Measurements from ENCODE around the gene CAPN5. TPM values are rescaled to one million over a fixed set of nuclear protein-coding genes. Genes with fewer than 3 reads are reported as not detected.

CAPN5 gene
- total RNA-seq, 2 donors from 2014 or later, result 0.89 to 2.5 TPM

GRCh38 chr11:77124488-77124887, 57.7 kb downstream of the CAPN5 start:
- ATAC-seq (no peak), DNase-seq (ENCODE audit: low spot score in 2 of 2) (no peak)
- Mint-ChIP-seq H3K9me3 (no peaks in the 10 kb centered on the region), H3K27ac (peak overlapping the region in 1 of 2 donors; percentile 2), H3K36me3 (no peaks in the 10 kb centered on the region)

GRCh38 chr11:77125191-77125590, 58.4 kb downstream of the CAPN5 start:
- no peak for ATAC-seq
- no peak overlapping the region for H3K27ac Mint-ChIP-seq
- no peak for DNase-seq (ENCODE audit: low spot score in 2 of 2)
- H3K9me3 Mint-ChIP-seq, result no peaks in the 10 kb centered on the region
- no peaks in the 10 kb centered on the region for H3K36me3 Mint-ChIP-seq

GRCh38 chr11:77125695-77126094, 58.9 kb downstream of the CAPN5 start:
- DNase-seq (ENCODE audit: low spot score in 2 of 2), result no peak
- Mint-ChIP-seq H3K9me3 (no peaks in the 10 kb centered on the region), H3K27ac (no peak overlapping the region), H3K36me3 (no peaks in the 10 kb centered on the region)
- ATAC-seq, result no peak

- no peak for DNase-seq (ENCODE audit: low spot score in 2 of 2)
- no peaks in the 10 kb centered on the region for H3K9me3 Mint-ChIP-seq
- H3K36me3 Mint-ChIP-seq, result no peaks in the 10 kb centered on the region
- H3K27ac Mint-ChIP-seq, result no peak overlapping the region
- no peak for ATAC-seq
Measured at GRCh38 chr11:77126156-77126775, 59.5 kb downstream of the CAPN5 start.

- DNase-seq (ENCODE audit: low spot score in 2 of 2), result no peak
- Mint-ChIP-seq H3K9me3 (no peaks in the 10 kb centered on the region), H3K27ac (no peak overlapping the region), H3K36me3 (no peaks in the 10 kb centered on the region)
- ATAC-seq, result peak; percentile 12 to 51
Measured at GRCh38 chr11:77126861-77127234, 60.1 kb downstream of the CAPN5 start.

GRCh38 chr11:77127235-77127911, 60.6 kb downstream of the CAPN5 start:
- Mint-ChIP-seq H3K27ac (no peak overlapping the region), H3K36me3 (no peaks in the 10 kb centered on the region)

GRCh38 chr11:77127920-77128691, 61.3 kb downstream of the CAPN5 start, which contains the start of gene MYO7A:
TSS of gene MYO7A (plus strand) at chr11:77128246. CDS start at chr11:77130635, 2,389 bp downstream.
- no peak for ATAC-seq
- Mint-ChIP-seq H3K36me3 (no peaks in the 10 kb centered on the region), H3K9me3 (no peaks in the 10 kb centered on the region), H3K27ac (no peak within 1 kb of the TSS)
- DNase-seq (ENCODE audit: low spot score in 2 of 2), result no peak

More at GRCh38 chr11:77127235-77127911, 60.6 kb downstream of the CAPN5 start:
- DNase-seq (ENCODE audit: low spot score in 2 of 2) (peak; percentile 68 to 74), ATAC-seq (peak; percentile 84 to 87)
- H3K9me3 Mint-ChIP-seq, result no peaks in the 10 kb centered on the region

- Mint-ChIP-seq H3K9me3 (no peaks in the 10 kb centered on the region), H3K27ac (peak overlapping the region in 1 of 2 donors; percentile 18), H3K36me3 (no peaks in the 10 kb centered on the region)
- ATAC-seq (no peak), DNase-seq (ENCODE audit: low spot score in 2 of 2) (no peak)
Measured at GRCh38 chr11:77129069-77129841, 62.5 kb downstream of the CAPN5 start.

- no peaks in the 10 kb centered on the region for H3K36me3 Mint-ChIP-seq
- no peak for ATAC-seq
Measured at GRCh38 chr11:77129842-77130756, 63.3 kb downstream of the CAPN5 start.

GRCh38 chr11:77130763-77131513, 64.2 kb downstream of the CAPN5 start:
- DNase-seq (ENCODE audit: low spot score in 2 of 2) (no peak), ATAC-seq (no peak)
- peak overlapping the region in 1 of 2 donors; percentile 46 for H3K27ac Mint-ChIP-seq
- H3K36me3 Mint-ChIP-seq, result no peaks in the 10 kb centered on the region
- no peaks in the 10 kb centered on the region for H3K9me3 Mint-ChIP-seq

More at GRCh38 chr11:77129842-77130756, 63.3 kb downstream of the CAPN5 start:
- peak overlapping the region in 1 of 2 donors; percentile 18 for H3K27ac Mint-ChIP-seq
- H3K9me3 Mint-ChIP-seq, result no peaks in the 10 kb centered on the region
- DNase-seq (ENCODE audit: low spot score in 2 of 2), result no peak

GRCh38 chr11:77131560-77131959, 64.8 kb downstream of the CAPN5 start:
- Mint-ChIP-seq H3K27ac (no peak overlapping the region), H3K9me3 (no peaks in the 10 kb centered on the region), H3K36me3 (no peaks in the 10 kb centered on the region)
- ATAC-seq (no peak), DNase-seq (ENCODE audit: low spot score in 2 of 2) (no peak)

- no peak overlapping the region for H3K27ac Mint-ChIP-seq
- H3K9me3 Mint-ChIP-seq, result no peaks in the 10 kb centered on the region
- H3K36me3 Mint-ChIP-seq, result no peaks in the 10 kb centered on the region
- no peak for DNase-seq (ENCODE audit: low spot score in 2 of 2)
- peak in 1 of 2 donors; percentile 52 for ATAC-seq
Measured at GRCh38 chr11:77135069-77135468, 68.3 kb downstream of the CAPN5 start.

- DNase-seq (ENCODE audit: low spot score in 2 of 2), result peak in 1 of 2 donors; percentile 26
- peak; percentile 47 to 76 for ATAC-seq
- Mint-ChIP-seq H3K9me3 (no peaks in the 10 kb centered on the region), H3K27ac (no peak overlapping the region), H3K36me3 (no peaks in the 10 kb centered on the region)
Measured at GRCh38 chr11:77136074-77136473, 69.3 kb downstream of the CAPN5 start.

GRCh38 chr11:77136784-77137420, 70.1 kb downstream of the CAPN5 start:
- ATAC-seq (no peak), DNase-seq (ENCODE audit: low spot score in 2 of 2) (no peak)
- Mint-ChIP-seq H3K27ac (no peak overlapping the region), H3K9me3 (no peaks in the 10 kb centered on the region), H3K36me3 (no peaks in the 10 kb centered on the region)

- ATAC-seq (no peak), DNase-seq (ENCODE audit: low spot score in 2 of 2) (no peak)
- H3K27ac Mint-ChIP-seq, result no peak overlapping the region
Measured at GRCh38 chr11:77137421-77137820, 70.7 kb downstream of the CAPN5 start.

More at GRCh38 chr11:77137421-77137820, 70.7 kb downstream of the CAPN5 start:
- no peaks in the 10 kb centered on the region for H3K9me3 Mint-ChIP-seq
- no peaks in the 10 kb centered on the region for H3K36me3 Mint-ChIP-seq

Measured in activated naive CD4-positive, alpha-beta T cell treated with anti-CD3 and anti-CD28 coated beads, Interleukin-2, amount 50 U/mL, for 72 hours (primary cell).